ENCODE results near the gene RIF1.

RIF1 gene

GRCh38 chr2:151526572-151527090, 116.9 kb downstream of the RIF1 start:
- no peak for DNase-seq

Data from SHP77 treated with DMSO at 0.1 percent for 48 hours (cell line).